GM18508 (cell line): ENCODE results near the gene TMED10.
"Not testable (repeated sequence)": the region's sequence is repeated elsewhere in the genome, so short reads cannot be mapped to it uniquely, and the experiment has no call there.

Experiments used
- ATAC-seq: cut with Tn5 transposase; IDR thresholded peaks from one replicate; pipeline ENCODE4 v1.9.1; 2021; ENCODE audit warnings: moderate number of reproducible peaks; ENCODE audit not compliant: insufficient read depth, unreplicated experiment

Gene TMED10

GRCh38 chr14:75133597-75133996, 42.8 kb downstream of the TMED10 start:
- no peak for ATAC-seq

- ATAC-seq, result no peak
Measured at GRCh38 chr14:75132382-75133086, 43.9 kb downstream of the TMED10 start.

GRCh38 chr14:75128596-75128990, 47.8 kb downstream of the TMED10 start:
- no peak for ATAC-seq

- no peak for ATAC-seq
Measured at GRCh38 chr14:75127903-75128595, 48.4 kb downstream of the TMED10 start.

- not testable (repeated sequence) for ATAC-seq
Measured at GRCh38 chr14:75127474-75127820, 49.0 kb downstream of the TMED10 start.

GRCh38 chr14:75126679-75127473, 49.5 kb downstream of the TMED10 start, which contains the start of gene NEK9:
TSS of gene NEK9 (minus strand) at chr14:75127048. CDS start at chr14:75126921, 127 bp downstream.
- ATAC-seq, result no peak

- no peak for ATAC-seq
Measured at GRCh38 chr14:75126121-75126544, 50.3 kb downstream of the TMED10 start.

- ATAC-seq, result no peak
Measured at GRCh38 chr14:75125617-75126016, 50.8 kb downstream of the TMED10 start.

- ATAC-seq, result no peak
Measured at GRCh38 chr14:75123991-75124390, 52.4 kb downstream of the TMED10 start.

GRCh38 chr14:75121552-75121951, 54.9 kb downstream of the TMED10 start:
- ATAC-seq, result no peak

- no peak for ATAC-seq
Measured at GRCh38 chr14:75120541-75121291, 55.7 kb downstream of the TMED10 start.

GRCh38 chr14:75119056-75119455, 57.4 kb downstream of the TMED10 start:
- no peak for ATAC-seq

GRCh38 chr14:75113932-75114539, 62.4 kb downstream of the TMED10 start:
- ATAC-seq, result no peak

GRCh38 chr14:75109877-75110276, 66.5 kb downstream of the TMED10 start:
- no peak for ATAC-seq

GRCh38 chr14:75107186-75107585, 69.2 kb downstream of the TMED10 start:
- ATAC-seq, result no peak

- ATAC-seq, result no peak
Measured at GRCh38 chr14:75101491-75101890, 74.9 kb downstream of the TMED10 start.

- no peak for ATAC-seq
Measured at GRCh38 chr14:75098682-75099081, 77.7 kb downstream of the TMED10 start.

GRCh38 chr14:75098212-75098611, 78.2 kb downstream of the TMED10 start:
- no peak for ATAC-seq

- no peak for ATAC-seq
Measured at GRCh38 chr14:75096959-75097358, 79.5 kb downstream of the TMED10 start.

GRCh38 chr14:75095690-75096089, 80.7 kb downstream of the TMED10 start:
- no peak for ATAC-seq
